Heart right ventricle (tissue), 16 donors: Measurements from ENCODE around the gene PRICKLE2. TPM values are rescaled to one million over a fixed set of nuclear protein-coding genes. Genes with fewer than 3 reads are reported as not detected.

ENCODE experiments used
- ATAC-seq, 8 donors: fragments of 200-7000 bp; cut with Tn5 transposase; one replicate each; pipeline ENCODE4 v1.9.1; 2020; ENCODE audit warnings: mild to moderate bottlenecking in 8 of 8, moderate library complexity in 8 of 8, moderate number of reproducible peaks in 1 of 8
- DNase-seq, 2 donors: peaks; one replicate each; pipeline ENCODE4 v3.0.0-alpha.2; 2020
- H3K27ac ChIP-seq, 10 donors: fragments of 200-600 bp; sonication (generic) in 2 of 10; one replicate each; pipeline versions ENCODE4 v1.5.0 to v1.8.0; 2020 to 2022; ENCODE audit warnings: mild to moderate bottlenecking in 3 of 10
- H3K27me3 ChIP-seq, 7 donors: fragments of 200-600 bp; one replicate each; pipeline ENCODE4 v1.8.0; 2021 to 2022; ENCODE audit warnings: mild to moderate bottlenecking in 2 of 7
- H3K36me3 ChIP-seq, 9 donors: fragments of 200-600 bp; sonication (generic) in 1 of 9; one replicate each; pipeline versions ENCODE4 v1.5.0 to v1.8.0; 2020 to 2022; ENCODE audit warnings: mild to moderate bottlenecking in 2 of 9
- H3K4me1 ChIP-seq, 9 donors: fragments of 200-600 bp; sonication (generic) in 1 of 9; one replicate each; pipeline versions ENCODE4 v1.5.0 to v1.8.0; 2020 to 2022; ENCODE audit warnings: mild to moderate bottlenecking in 4 of 9
- H3K4me3 ChIP-seq, 10 donors: fragments of 200-600 bp; sonication (generic) in 2 of 10; one replicate each; pipeline versions ENCODE4 v1.5.0 to v1.8.0; 2020 to 2022; ENCODE audit warnings: mild to moderate bottlenecking in 7 of 10, moderate library complexity in 2 of 10
- H3K9me3 ChIP-seq, 11 donors: fragments of 200-600 bp in 10 of 11; sonication (generic) in 2 of 11; one replicate each; pipeline versions ENCODE4 v1.5.0 to v1.8.0; 2013 to 2022; ENCODE audit warnings: mild to moderate bottlenecking in 2 of 11, control low read depth in 1 of 11, moderate library complexity in 1 of 11
- CTCF ChIP-seq, 9 donors: fragments of 200-600 bp; sonication (generic) in 2 of 9; IDR thresholded peaks; one replicate each; pipeline versions ENCODE4 v1.5.0 to v1.8.0; 2021 to 2022; ENCODE audit warnings: antibody characterized with exemption in 9 of 9, mild to moderate bottlenecking in 5 of 9, moderate library complexity in 1 of 9
- whole genome bisulfite sequencing, 2 donors: extraction: QIAGEN DNeasy Blood & Tissue Kit; methylation state at CpG; one replicate each; pipeline ENCODE4 v1.1.7; 2013; ENCODE audit warnings: inconsistent platforms in 1 of 2; 5-methylcytosine and 5-hydroxymethylcytosine counted together
- intact Hi-C, 10 donors: fragments of 100-400 bp; cut with DNase I; formaldehyde crosslinking; loops; one replicate each; pipeline versions ENCODE4 v1.11.1 to v1.14.2; 2022
- polyA plus RNA-seq, 2 donors: library from polyadenylated mRNA; stranded (reverse); fragments of 200-250 nt; gene quantifications; one replicate each; pipeline ENCODE4 v1.2.3, GENCODE V29; 2013
- total RNA-seq, 10 donors: library from RNA; stranded (reverse); fragmentation: NEBNext Ultra II Directional in 3 of 10; extraction: Animal tissue kit (Norgen Biotek cat#: 25700) in 3 of 10; gene quantifications; one replicate each; pipeline versions ENCODE4 v1.2.1 to v1.2.4, GENCODE V29; 2021 to 2023
- donor health status: Arrhythmogenic right ventricular cardiomyopathy.
- donor health status: ischemic (EF 13 %, LVEDD 7.1; RV severe dilation, severe dysfunction).
- donor health status: healthy with polysubstance abuse.
- donor health status: DM: no; HTN: yes; CAD: no.
- donor health status: DM: no; HTN: no; CAD: no.
- donor health status: ischemic (EF 25% LVEDD 6.9; RV normal size, moderate dysfunction).
- donor health status: ischemic (EF 25% LVEDD 5.7; RV mildly dilated, moderate dysfunction).
- donor health status: healthy.
- donor health status: DM: yes; HTN: yes; CAD: no.
- donor health status: Ischemic cardiomyopathy.
- donor health status: ischemic (EF 35%, LVEDD 5.7; RV mildly dilated, moderate dysfunction).
- donor health status: nonischemic (EF 11% LVEDD 7.7; RV severe dilation, severe dysfunction).
- donor health status: DM: yes; HTN: yes; CAD: no.
- donor health status: PGD.
- donor health status: ischemic (EF 29% LVEDD 5.4; RV normal size, mild dysfunction).
- donor health status: nonischemic (EF 23%, LVEDD 6.1; RV moderate dilation, normal function).

The PRICKLE2 gene
- total and polyA plus RNA-seq, 12 donors = 1.8 to 12.2 (median 8.1) TPM

- peak overlapping the region in 1 of 10 donors; percentile 1 for H3K4me3 ChIP-seq
- intact Hi-C loops = loop anchor here in 1 of 10 donors (10.0 kb wide), 1 partner anchor 156 kb away; no protein-coding TSS in a partner anchor
- 34 to 38% methylated on average over 12 of the region's 12 CpGs for WGBS, 2 donors
- H3K9me3 ChIP-seq = peaks cover 0 to 20% (median 8%) of the 10 kb centered on the region in 11 donors
- no peaks in the 10 kb centered on the region for H3K27me3 ChIP-seq
- peak; percentile 90 to 99 (median 96) for ATAC-seq
- DNase-seq = peak; percentile 67 to 76
- H3K4me1 ChIP-seq = peaks cover 0 to 28% (median 9%) of the 10 kb centered on the region in 9 donors
- H3K27ac ChIP-seq = peak overlapping the region in 8 of 10 donors; percentile 1 to 76 (median 40)
- peaks cover 0 to 19% (median 0%) of the 10 kb centered on the region in 9 donors for H3K36me3 ChIP-seq
- no peak for TF ChIP-seq CTCF (IDR thresholded peaks at IDR 0.05)
Measured at GRCh38 chr3:64238971-64239667, 13.9 kb upstream of the PRICKLE2 start.

- Histone ChIP-seq H3K27me3 (no peaks in the 10 kb centered on the region), H3K9me3 (peaks cover 0 to 20% (median 8%) of the 10 kb centered on the region in 11 donors), H3K4me3 (no peak overlapping the region), H3K27ac (no peak overlapping the region), H3K4me1 (peaks cover 0 to 18% (median 9%) of the 10 kb centered on the region in 9 donors), H3K36me3 (peaks cover 0 to 19% (median 0%) of the 10 kb centered on the region in 9 donors)
- WGBS, 2 donors = 96 to 98% methylated on average over 7 of the region's 7 CpGs
- TF ChIP-seq CTCF (IDR thresholded peaks at IDR 0.05) = no peak
- intact Hi-C loops = loop anchor here in 1 of 10 donors (10.0 kb wide), 1 partner anchor 158 kb away; no protein-coding TSS in a partner anchor
- ATAC-seq (no peak), DNase-seq (no peak)
Measured at GRCh38 chr3:64237083-64237482, 11.8 kb upstream of the PRICKLE2 start.

- H3K4me1 ChIP-seq = peaks cover 0 to 18% (median 9%) of the 10 kb centered on the region in 9 donors
- ATAC-seq (no peak), DNase-seq (no peak)
- 79 to 82% methylated on average over 3 of the region's 3 CpGs for WGBS, 2 donors
- H3K9me3 ChIP-seq = peaks cover 0 to 20% (median 8%) of the 10 kb centered on the region in 11 donors
- no peaks in the 10 kb centered on the region for H3K27me3 ChIP-seq
- TF ChIP-seq CTCF (IDR thresholded peaks at IDR 0.05) = no peak
- no peak overlapping the region for H3K27ac ChIP-seq
- H3K36me3 ChIP-seq = peaks cover 0 to 19% (median 0%) of the 10 kb centered on the region in 9 donors
- no peak overlapping the region for H3K4me3 ChIP-seq
- intact Hi-C loops = loop anchor here in 1 of 10 donors (10.0 kb wide), 1 partner anchor 159 kb away; no protein-coding TSS in a partner anchor
Measured at GRCh38 chr3:64235605-64236004, 10.3 kb upstream of the PRICKLE2 start.

- DNase-seq (no peak), ATAC-seq (no peak)
- intact Hi-C loops = loop anchor here in 1 of 10 donors (10.0 kb wide), 1 partner anchor 160 kb away; no protein-coding TSS in a partner anchor
- WGBS, 2 donors = 94 to 95% methylated on average over 5 of the region's 5 CpGs
- H3K36me3 ChIP-seq = peaks cover 0 to 19% (median 0%) of the 10 kb centered on the region in 9 donors
- no peak overlapping the region for H3K27ac ChIP-seq
- no peaks in the 10 kb centered on the region for H3K27me3 ChIP-seq
- H3K4me1 ChIP-seq = peaks cover 0 to 23% (median 9%) of the 10 kb centered on the region in 9 donors
- peaks cover 0 to 20% (median 8%) of the 10 kb centered on the region in 11 donors for H3K9me3 ChIP-seq
- no peak for TF ChIP-seq CTCF (IDR thresholded peaks at IDR 0.05)
- no peak overlapping the region for H3K4me3 ChIP-seq
Measured at GRCh38 chr3:64234571-64234970, 9.3 kb upstream of the PRICKLE2 start.
